ENCODE results near the gene ITGA2.

ITGA2 gene

DNA sequence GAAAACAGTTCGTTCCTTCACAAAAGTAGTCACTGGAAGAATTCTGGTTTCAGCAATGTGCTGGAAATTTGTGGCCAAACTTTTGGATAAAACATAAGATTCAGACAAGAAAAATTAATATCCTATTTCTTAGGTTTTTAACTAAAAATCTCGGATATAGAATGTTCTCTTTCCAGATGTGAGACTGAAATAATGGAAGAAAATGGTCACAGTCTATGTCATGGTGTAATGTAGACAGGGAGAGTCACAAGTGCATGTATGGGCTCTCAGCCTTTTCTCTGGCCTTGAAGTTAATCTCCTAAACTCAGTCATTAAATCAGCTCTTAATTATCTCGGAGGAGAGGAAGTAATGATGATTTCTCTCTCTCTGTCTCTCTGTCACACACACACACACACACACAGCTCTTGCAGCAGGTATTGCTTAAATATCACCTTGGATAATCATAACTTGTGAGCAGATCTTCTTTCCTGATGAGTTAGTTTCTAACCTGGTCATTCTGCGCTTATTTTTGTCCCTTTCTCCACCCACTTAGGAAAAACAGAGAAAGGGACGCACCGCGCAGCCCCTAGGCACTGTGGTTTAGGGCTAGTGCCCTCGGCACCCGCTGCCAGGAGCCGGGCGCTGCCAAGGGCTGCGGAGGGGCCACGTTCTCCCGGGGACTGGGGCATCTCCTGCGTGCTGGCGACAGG is 672 bp upstream of the ITGA2 start:
- H3K27me3 ChIP-seq (ENCODE audit: low read length) = no peaks in the 10 kb centered on the region
- H3K79me2 ChIP-seq (ENCODE audit: insufficient read depth, low read length) = no peaks in the 10 kb centered on the region
- no peaks in the 10 kb centered on the region for H3K36me3 ChIP-seq (ENCODE audit: low read length)
- no peaks in the 10 kb centered on the region for H3K9me2 ChIP-seq (replicated peaks; ENCODE audit: insufficient read depth, low read length)
- peak overlapping the region; percentile 36; the same call in 1 of the 2 replicates for H3K9ac ChIP-seq (ENCODE audit: low read length)
- no peak overlapping the region for H3K27ac ChIP-seq (ENCODE audit: low read depth, low read length)
- H4K20me1 ChIP-seq (ENCODE audit: low read depth, low read length) = no peaks in the 10 kb centered on the region
- H2AFZ ChIP-seq (ENCODE audit: low read depth, low read length, severe bottlenecking) = peak overlapping the region; percentile 89
- peak overlapping the region; percentile 54 for H3K4me3 ChIP-seq (ENCODE audit: insufficient read depth, low read length, poor library complexity, severe bottlenecking)
- H3K9me3 ChIP-seq (ENCODE audit: insufficient read depth, low read length) = no peaks in the 10 kb centered on the region
- H3F3A ChIP-seq (ENCODE audit: insufficient read depth) = no peaks in the 10 kb centered on the region
- TF ChIP-seq, protein P1, sequence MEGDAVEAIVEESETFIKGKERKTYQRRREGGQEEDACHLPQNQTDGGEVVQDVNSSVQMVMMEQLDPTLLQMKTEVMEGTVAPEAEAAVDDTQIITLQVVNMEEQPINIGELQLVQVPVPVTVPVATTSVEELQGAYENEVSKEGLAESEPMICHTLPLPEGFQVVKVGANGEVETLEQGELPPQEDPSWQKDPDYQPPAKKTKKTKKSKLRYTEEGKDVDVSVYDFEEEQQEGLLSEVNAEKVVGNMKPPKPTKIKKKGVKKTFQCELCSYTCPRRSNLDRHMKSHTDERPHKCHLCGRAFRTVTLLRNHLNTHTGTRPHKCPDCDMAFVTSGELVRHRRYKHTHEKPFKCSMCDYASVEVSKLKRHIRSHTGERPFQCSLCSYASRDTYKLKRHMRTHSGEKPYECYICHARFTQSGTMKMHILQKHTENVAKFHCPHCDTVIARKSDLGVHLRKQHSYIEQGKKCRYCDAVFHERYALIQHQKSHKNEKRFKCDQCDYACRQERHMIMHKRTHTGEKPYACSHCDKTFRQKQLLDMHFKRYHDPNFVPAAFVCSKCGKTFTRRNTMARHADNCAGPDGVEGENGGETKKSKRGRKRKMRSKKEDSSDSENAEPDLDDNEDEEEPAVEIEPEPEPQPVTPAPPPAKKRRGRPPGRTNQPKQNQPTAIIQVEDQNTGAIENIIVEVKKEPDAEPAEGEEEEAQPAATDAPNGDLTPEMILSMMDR (IDR thresholded peaks at IDR 0.05; ENCODE audit: insufficient read depth, low read length, poor library complexity, severe bottlenecking) = no peak
- TF ChIP-seq EZH2phosphoT487 (conservative IDR thresholded peaks at IDR 0.05; ENCODE audit: low read length) = no peak
- peak overlapping the region; percentile 69 for H3K4me2 ChIP-seq (ENCODE audit: low read depth, low read length, poor library complexity, severe bottlenecking)

DNA sequence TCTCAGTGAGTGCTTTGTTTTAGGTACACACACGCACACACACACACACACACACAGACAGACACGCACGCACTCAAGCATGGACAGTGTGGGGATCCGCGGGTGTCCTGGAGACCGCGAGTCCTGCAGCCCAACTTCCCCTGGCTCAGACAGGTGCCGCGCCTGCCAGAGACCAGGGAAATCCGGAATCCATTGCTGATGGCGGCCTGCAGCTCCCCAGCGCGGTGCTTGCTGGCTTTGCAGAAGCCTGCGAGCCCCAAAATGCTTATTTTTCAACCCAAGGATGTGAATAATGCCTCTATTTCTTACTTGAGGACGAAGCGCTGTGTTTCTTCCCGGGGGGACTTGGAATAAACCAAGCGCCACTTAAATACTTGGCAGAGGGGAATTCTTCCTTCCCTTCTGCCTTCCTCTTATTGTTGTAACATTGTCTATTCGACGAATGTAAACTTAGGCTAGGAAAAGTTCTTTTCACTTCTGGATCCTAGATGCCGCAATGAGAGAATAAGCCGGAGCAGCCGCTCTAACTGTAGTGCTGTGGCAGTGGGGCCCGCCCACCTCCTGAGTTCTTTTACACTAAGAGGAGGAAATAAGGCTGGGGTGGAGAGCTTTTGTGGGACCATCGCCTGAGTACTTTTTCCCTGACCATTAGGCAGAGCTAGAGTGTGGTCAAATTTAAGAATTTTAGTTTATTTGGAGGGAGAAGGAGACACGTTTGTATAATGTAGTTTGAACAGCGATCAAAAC is 802 bp downstream of the ITGA2 start:
- Histone ChIP-seq H3K9ac (ENCODE audit: low read length) (peak overlapping the region; percentile 36; the same call in 1 of the 2 replicates), H3K79me2 (ENCODE audit: insufficient read depth, low read length) (no peaks in the 10 kb centered on the region), H3K27ac (ENCODE audit: low read depth, low read length) (no peak overlapping the region)

DNA sequence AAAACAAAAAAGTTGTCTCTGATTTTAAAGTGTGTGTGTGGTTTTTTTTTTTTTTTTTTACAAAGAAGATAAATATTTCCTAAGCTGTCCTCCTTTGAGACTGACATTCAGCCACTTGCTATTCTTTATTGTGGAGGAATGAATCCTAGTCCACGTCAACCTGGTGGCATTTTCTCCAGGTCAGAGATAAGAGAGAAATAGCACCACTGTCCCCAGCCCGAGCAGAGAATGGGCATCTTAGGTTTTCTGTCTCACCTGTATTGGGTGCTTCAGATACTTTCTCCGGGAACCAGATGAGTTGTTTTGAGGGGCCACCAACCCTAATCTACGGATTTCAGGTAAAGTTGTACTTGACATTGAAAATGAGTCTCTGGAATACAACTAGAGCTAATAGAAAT is 1.4 kb downstream of the ITGA2 start:
- Histone ChIP-seq H3K4me2 (ENCODE audit: low read depth, low read length, poor library complexity, severe bottlenecking) (no peak overlapping the region), H3K27me3 (ENCODE audit: low read length) (no peaks in the 10 kb centered on the region), H3K27ac (ENCODE audit: low read depth, low read length) (no peak overlapping the region), H2AFZ (ENCODE audit: low read depth, low read length, severe bottlenecking) (no peak overlapping the region), H3F3A (ENCODE audit: insufficient read depth) (no peaks in the 10 kb centered on the region), H3K79me2 (ENCODE audit: insufficient read depth, low read length) (no peaks in the 10 kb centered on the region), H3K36me3 (ENCODE audit: low read length) (no peaks in the 10 kb centered on the region), H3K9ac (ENCODE audit: low read length) (no peak overlapping the region), H3K4me3 (ENCODE audit: insufficient read depth, low read length, poor library complexity, severe bottlenecking) (no peak overlapping the region), H3K9me2 (replicated peaks; ENCODE audit: insufficient read depth, low read length) (no peaks in the 10 kb centered on the region), H4K20me1 (ENCODE audit: low read depth, low read length) (no peaks in the 10 kb centered on the region), H3K9me3 (ENCODE audit: insufficient read depth, low read length) (no peaks in the 10 kb centered on the region)
- TF ChIP-seq EZH2phosphoT487 (conservative IDR thresholded peaks at IDR 0.05; ENCODE audit: low read length) = no peak
- TF ChIP-seq, protein P1 (IDR thresholded peaks at IDR 0.05; ENCODE audit: insufficient read depth, low read length, poor library complexity, severe bottlenecking) = no peak

More for the DNA sequence above, 802 bp downstream of the ITGA2 start:
- Histone ChIP-seq H3K36me3 (ENCODE audit: low read length) (no peaks in the 10 kb centered on the region), H3K9me2 (replicated peaks; ENCODE audit: insufficient read depth, low read length) (no peaks in the 10 kb centered on the region), H3K9me3 (ENCODE audit: insufficient read depth, low read length) (no peaks in the 10 kb centered on the region), H3K4me3 (ENCODE audit: insufficient read depth, low read length, poor library complexity, severe bottlenecking) (peak overlapping the region; percentile 54), H3K4me2 (ENCODE audit: low read depth, low read length, poor library complexity, severe bottlenecking) (peak overlapping the region; percentile 69), H4K20me1 (ENCODE audit: low read depth, low read length) (no peaks in the 10 kb centered on the region), H3F3A (ENCODE audit: insufficient read depth) (no peaks in the 10 kb centered on the region), H3K27me3 (ENCODE audit: low read length) (no peaks in the 10 kb centered on the region), H2AFZ (ENCODE audit: low read depth, low read length, severe bottlenecking) (peak overlapping the region; percentile 89)
- TF ChIP-seq EZH2phosphoT487 (conservative IDR thresholded peaks at IDR 0.05; ENCODE audit: low read length) = no peak

DNA sequence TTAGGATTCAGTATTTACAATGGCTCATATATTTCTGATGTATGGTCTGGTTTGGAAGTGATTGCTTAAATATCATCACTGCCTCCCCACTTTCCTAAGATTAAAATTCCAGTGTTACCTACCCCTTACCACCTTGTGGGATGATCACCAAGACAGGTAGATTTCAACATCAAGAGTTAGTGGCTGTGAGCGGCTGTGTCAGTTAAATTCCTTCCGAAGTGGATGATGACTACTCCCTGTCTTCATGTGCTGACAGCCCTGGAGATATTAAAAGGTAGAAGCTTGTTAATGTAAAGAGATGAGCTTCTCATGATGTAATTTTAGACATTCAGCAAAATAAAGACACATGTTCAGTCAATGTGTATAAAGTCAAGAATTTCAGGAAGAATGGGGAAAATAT is 4.2 kb downstream of the ITGA2 start:
- H3K79me2 ChIP-seq (ENCODE audit: insufficient read depth, low read length) = no peaks in the 10 kb centered on the region
- TF ChIP-seq, protein P1 (IDR thresholded peaks at IDR 0.05; ENCODE audit: insufficient read depth, low read length, poor library complexity, severe bottlenecking) = no peak
- TF ChIP-seq EZH2phosphoT487 (conservative IDR thresholded peaks at IDR 0.05; ENCODE audit: low read length) = no peak
- no peaks in the 10 kb centered on the region for H4K20me1 ChIP-seq (ENCODE audit: low read depth, low read length)
- H3F3A ChIP-seq (ENCODE audit: insufficient read depth) = no peaks in the 10 kb centered on the region
- H3K27me3 ChIP-seq (ENCODE audit: low read length) = no peaks in the 10 kb centered on the region
- no peak overlapping the region for H3K4me2 ChIP-seq (ENCODE audit: low read depth, low read length, poor library complexity, severe bottlenecking)
- no peaks in the 10 kb centered on the region for H3K36me3 ChIP-seq (ENCODE audit: low read length)
- H3K9ac ChIP-seq (ENCODE audit: low read length) = no peak overlapping the region
- no peaks in the 10 kb centered on the region for H3K9me3 ChIP-seq (ENCODE audit: insufficient read depth, low read length)
- no peaks in the 10 kb centered on the region for H3K9me2 ChIP-seq (replicated peaks; ENCODE audit: insufficient read depth, low read length)
- H2AFZ ChIP-seq (ENCODE audit: low read depth, low read length, severe bottlenecking) = no peak overlapping the region
- H3K27ac ChIP-seq (ENCODE audit: low read depth, low read length) = no peak overlapping the region
- no peak overlapping the region for H3K4me3 ChIP-seq (ENCODE audit: insufficient read depth, low read length, poor library complexity, severe bottlenecking)
